Lung (tissue), 12 donors: ENCODE data around the gene SPAG5. TPM values are rescaled to one million over a fixed set of nuclear protein-coding genes. Genes with fewer than 3 reads are reported as not detected.

Experiments
- ATAC-seq: fragments of 200-7000 bp; cut with Tn5 transposase; one replicate; pipeline ENCODE4 v1.9.1; 2020; ENCODE audit warnings: moderate number of reproducible peaks; ENCODE audit not compliant: insufficient read depth, low FRiP score
- DNase-seq, 3 donors: peaks; one replicate each; pipeline ENCODE4 v3.0.0-alpha.2; 2013 to 2017
- H3K27ac ChIP-seq, 2 donors: one replicate each; pipeline ENCODE4 v1.5.1; 2013; ENCODE audit warnings: mild to moderate bottlenecking in 2 of 2, moderate library complexity in 2 of 2, control low read depth in 1 of 2, inconsistent platforms in 1 of 2, low read depth in 1 of 2, low read length in 1 of 2
- H3K27me3 ChIP-seq, 3 donors: one replicate each; pipeline ENCODE4 v1.5.1; 2013; ENCODE audit warnings: low read length in 2 of 3; ENCODE audit not compliant: control insufficient read depth in 3 of 3, insufficient read depth in 3 of 3
- H3K36me3 ChIP-seq, 4 donors: one replicate each; pipeline ENCODE4 v1.5.1; 2013; ENCODE audit warnings: low read length in 4 of 4, mild to moderate bottlenecking in 1 of 4, moderate library complexity in 1 of 4; ENCODE audit not compliant: control insufficient read depth in 4 of 4, insufficient read depth in 4 of 4
- H3K4me1 ChIP-seq, 5 donors: one replicate each; pipeline ENCODE4 v1.5.1; 2013; ENCODE audit warnings: low read length in 5 of 5, mild to moderate bottlenecking in 2 of 5, moderate library complexity in 1 of 5; ENCODE audit not compliant: control insufficient read depth in 5 of 5, insufficient read depth in 5 of 5
- H3K4me3 ChIP-seq: one replicate; pipeline ENCODE4 v1.5.1; 2013; ENCODE audit warnings: mild to moderate bottlenecking, control low read depth, moderate library complexity
- H3K9ac ChIP-seq, 2 donors: one replicate each; pipeline ENCODE4 v1.5.1; 2013; ENCODE audit warnings: low read length in 2 of 2, control low read depth in 1 of 2; ENCODE audit not compliant: insufficient read depth in 1 of 2
- H3K9me3 ChIP-seq, 4 donors: one replicate each; pipeline ENCODE4 v1.5.1; 2013; ENCODE audit warnings: low read length in 3 of 4, mild to moderate bottlenecking in 1 of 4, moderate library complexity in 1 of 4; ENCODE audit not compliant: control insufficient read depth in 4 of 4, insufficient read depth in 3 of 4
- CTCF ChIP-seq: IDR thresholded peaks from 2 replicates; pipeline ENCODE4 v1.5.1; 2012; ENCODE audit warnings: mild to moderate bottlenecking; ENCODE audit errors: control extremely low read depth, extremely low read depth
- WGBS, 2 donors: extraction: QIAGEN DNeasy Blood & Tissue Kit; methylation state at CpG; one replicate each; pipeline ENCODE4 v1.1.7; 2013; 5-methylcytosine and 5-hydroxymethylcytosine counted together
- polyA plus RNA-seq, 2 donors: library from polyadenylated mRNA; stranded (reverse); fragments of 200-250 nt; gene quantifications; one replicate each; pipeline ENCODE4 v1.2.1, GENCODE V29; 2013
- total RNA-seq, 2 donors: library from RNA; depleted of rRNA in 1 of 2; stranded (reverse); fragments of >200 nt in 1 of 2; gene quantifications; one replicate each; pipeline ENCODE4 v1.2.1, GENCODE V29; 2014 to 2021
- donor health status: control.
- donor health status: control.
- donor health status: Bipolar disorder and iron deficiency.
- donor health status: healthy.
- donor health status: DM: yes; HTN: yes; CAD: no.

Gene SPAG5
- total and polyA plus RNA-seq, 4 donors, result 6.3 to 15.0 (median 10.2) TPM

GRCh38 chr17:28575126-28575795 lies 23.6 kb downstream of the SPAG5 start:
- DNase-seq (no peak), ATAC-seq (no peak)
- 95 to 97% methylated on average over 14 of the region's 14 CpGs for WGBS, 2 donors

GRCh38 chr17:28574526-28574925 lies 24.3 kb downstream of the SPAG5 start:
- Histone ChIP-seq H3K9me3 (no peaks in the 10 kb centered on the region), H3K36me3 (peaks cover 0 to 7% (median 3%) of the 10 kb centered on the region in 4 donors), H3K4me3 (no peak overlapping the region), H3K9ac (no peak overlapping the region), H3K27me3 (no peaks in the 10 kb centered on the region), H3K4me1 (peaks cover 0 to 39% (median 0%) of the 10 kb centered on the region in 5 donors), H3K27ac (no peak overlapping the region)
- no peak for DNase-seq
- TF ChIP-seq CTCF, result no peak
- no peak for ATAC-seq
- 94% methylated on average over 7 of the region's 7 CpGs for WGBS, 2 donors

More at GRCh38 chr17:28575126-28575795, 23.6 kb downstream of the SPAG5 start:
- H3K4me3 ChIP-seq, result no peak overlapping the region
- no peak overlapping the region for H3K9ac ChIP-seq
- peaks cover 0 to 36% (median 0%) of the 10 kb centered on the region in 5 donors for H3K4me1 ChIP-seq
- no peaks in the 10 kb centered on the region for H3K27me3 ChIP-seq
- no peak overlapping the region for H3K27ac ChIP-seq
- TF ChIP-seq CTCF, result no peak
- H3K9me3 ChIP-seq, result no peaks in the 10 kb centered on the region
- peaks cover 0 to 6% (median 3%) of the 10 kb centered on the region in 4 donors for H3K36me3 ChIP-seq

DNA sequence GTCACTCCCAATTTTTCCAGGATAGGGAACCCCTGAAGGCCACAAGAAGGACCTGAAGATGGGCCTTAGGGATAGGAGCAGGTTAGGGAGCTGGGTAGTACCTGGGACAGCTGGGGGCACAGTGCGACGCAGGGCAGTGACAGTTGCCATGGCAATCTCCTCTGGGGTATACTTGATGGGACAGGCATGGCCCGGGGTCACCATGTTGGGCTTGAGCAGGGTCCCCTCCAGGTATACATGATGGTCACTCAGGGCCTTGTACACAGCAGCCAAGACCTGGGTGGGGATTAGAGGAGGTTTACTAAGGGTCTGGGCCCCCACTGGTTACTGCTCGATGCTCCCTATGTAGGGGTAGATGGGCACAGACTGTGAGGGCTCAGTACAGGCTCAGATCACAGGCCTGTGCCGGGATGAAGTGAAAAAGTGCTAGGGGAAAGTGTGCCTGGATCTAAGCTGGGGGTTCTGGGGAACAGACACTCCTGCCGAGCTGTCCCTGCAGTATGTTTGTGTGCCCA lies 24.8 kb downstream of the SPAG5 start:
- WGBS, 2 donors, result 94 to 96% methylated on average over 6 of the region's 6 CpGs
- Histone ChIP-seq H3K27ac (no peak overlapping the region), H3K9ac (no peak overlapping the region), H3K4me1 (peaks cover 0 to 39% (median 0%) of the 10 kb centered on the region in 5 donors), H3K4me3 (no peak overlapping the region), H3K9me3 (no peaks in the 10 kb centered on the region), H3K27me3 (no peaks in the 10 kb centered on the region), H3K36me3 (peaks cover 0 to 10% (median 3%) of the 10 kb centered on the region in 4 donors)
- TF ChIP-seq CTCF, result no peak
- ATAC-seq (no peak), DNase-seq (no peak)

GRCh38 chr17:28573521-28573920 lies 25.3 kb downstream of the SPAG5 start:
- peaks cover 0 to 39% (median 0%) of the 10 kb centered on the region in 5 donors for H3K4me1 ChIP-seq
- no peak overlapping the region for H3K4me3 ChIP-seq
- peaks cover 0 to 10% (median 3%) of the 10 kb centered on the region in 4 donors for H3K36me3 ChIP-seq
- H3K9ac ChIP-seq, result no peak overlapping the region
- H3K9me3 ChIP-seq, result no peaks in the 10 kb centered on the region
- 97 to 98% methylated on average over 9 of the region's 9 CpGs for WGBS, 2 donors
- ATAC-seq (no peak), DNase-seq (no peak)
- H3K27me3 ChIP-seq, result no peaks in the 10 kb centered on the region
- H3K27ac ChIP-seq, result no peak overlapping the region
- no peak for TF ChIP-seq CTCF
